ENCODE measurements around the gene IRF7. TPM values are rescaled to one million over a fixed set of nuclear protein-coding genes. Genes with fewer than 3 reads are reported as not detected.
"Not testable (repeated sequence)": the region's sequence is repeated elsewhere in the genome, so short reads cannot be mapped to it uniquely, and the experiment has no call there.

IRF7 gene
- total and polyA plus RNA-seq, 11 donors: 5.5 to 30.6 (median 14.9) TPM

DNA sequence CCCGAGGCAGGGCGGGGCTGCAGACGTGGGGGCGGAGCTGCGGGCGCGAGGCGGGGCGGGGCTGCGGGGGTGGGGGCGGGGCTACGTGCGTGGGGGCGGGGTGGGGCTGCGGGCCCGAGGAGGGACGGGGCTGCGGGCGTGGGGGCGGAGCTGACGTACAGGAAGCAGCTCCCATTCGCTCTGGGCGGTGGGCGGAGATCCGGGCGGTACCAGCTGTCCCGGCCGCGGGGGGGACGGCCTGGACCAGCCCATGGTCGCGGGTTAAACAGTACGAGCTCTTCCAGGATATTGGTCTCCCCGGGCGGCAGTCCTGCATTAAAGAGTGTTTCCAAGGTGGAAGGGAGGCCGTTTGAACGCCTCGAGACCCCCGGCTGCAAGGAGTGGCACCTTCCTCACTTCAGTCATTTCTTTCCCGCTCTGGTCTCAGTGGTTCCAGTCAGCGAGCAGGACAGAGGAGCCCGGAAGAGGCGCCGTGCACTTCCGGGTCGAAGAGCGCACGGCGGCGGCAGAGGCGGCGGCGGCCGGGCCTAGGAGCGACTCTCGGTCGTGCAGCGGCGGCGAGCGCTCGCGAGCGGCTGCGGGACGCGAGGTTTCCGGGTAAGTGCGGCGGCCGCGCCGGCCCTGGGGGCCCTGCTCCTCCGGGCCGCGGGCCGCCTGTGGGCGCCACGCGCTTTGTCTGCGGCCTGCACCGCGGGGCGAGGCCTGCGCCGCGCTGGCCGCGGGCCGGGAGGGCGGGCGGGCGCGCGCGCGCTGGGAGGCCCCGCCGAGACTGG is 39.6 kb downstream of the IRF7 start, which contains the start of gene PHRF1:
Gene PHRF1, plus strand, starts transcription at position 475 of the 773 bp plus-strand sequence. CDS start 5,043 bp downstream, outside the sequence.
- ATAC-seq: peak; percentile 91 to 99 (median 94)
- Histone ChIP-seq H3K4me1 (peaks cover 20 to 57% (median 50%) of the 10 kb centered on the region in 12 donors), H3K4me3 (peak within 1 kb of the TSS; percentile 74 to 99 (median 84)), H3K36me3 (no peaks in the 10 kb centered on the region), H3K9me3 (no peaks in the 10 kb centered on the region), H3K27ac (peak within 1 kb of the TSS; percentile 88 to 98 (median 96)), H3K27me3 (peaks cover 0 to 6% (median 0%) of the 10 kb centered on the region in 9 donors)
- intact Hi-C loops (cut with DNase I): loop anchor here in 2 of 10 donors (5.0 kb wide), 2 partner anchors 36 to 41 kb away; partner anchors contain the start of gene IRF7 (in 1 of the 2)
- TF ChIP-seq, protein P1, sequence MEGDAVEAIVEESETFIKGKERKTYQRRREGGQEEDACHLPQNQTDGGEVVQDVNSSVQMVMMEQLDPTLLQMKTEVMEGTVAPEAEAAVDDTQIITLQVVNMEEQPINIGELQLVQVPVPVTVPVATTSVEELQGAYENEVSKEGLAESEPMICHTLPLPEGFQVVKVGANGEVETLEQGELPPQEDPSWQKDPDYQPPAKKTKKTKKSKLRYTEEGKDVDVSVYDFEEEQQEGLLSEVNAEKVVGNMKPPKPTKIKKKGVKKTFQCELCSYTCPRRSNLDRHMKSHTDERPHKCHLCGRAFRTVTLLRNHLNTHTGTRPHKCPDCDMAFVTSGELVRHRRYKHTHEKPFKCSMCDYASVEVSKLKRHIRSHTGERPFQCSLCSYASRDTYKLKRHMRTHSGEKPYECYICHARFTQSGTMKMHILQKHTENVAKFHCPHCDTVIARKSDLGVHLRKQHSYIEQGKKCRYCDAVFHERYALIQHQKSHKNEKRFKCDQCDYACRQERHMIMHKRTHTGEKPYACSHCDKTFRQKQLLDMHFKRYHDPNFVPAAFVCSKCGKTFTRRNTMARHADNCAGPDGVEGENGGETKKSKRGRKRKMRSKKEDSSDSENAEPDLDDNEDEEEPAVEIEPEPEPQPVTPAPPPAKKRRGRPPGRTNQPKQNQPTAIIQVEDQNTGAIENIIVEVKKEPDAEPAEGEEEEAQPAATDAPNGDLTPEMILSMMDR (IDR thresholded peaks at IDR 0.05): no peak
- peak in 1 of 2 donors; percentile 70 for TF ChIP-seq POLR2A (IDR thresholded peaks at IDR 0.05)
- 0 to 1% (median 1%) methylated on average over 24 to 97 of the region's 99 CpGs for WGBS, 4 donors
- DNase-seq: peak; percentile 97 to 98 (median 97)

DNA sequence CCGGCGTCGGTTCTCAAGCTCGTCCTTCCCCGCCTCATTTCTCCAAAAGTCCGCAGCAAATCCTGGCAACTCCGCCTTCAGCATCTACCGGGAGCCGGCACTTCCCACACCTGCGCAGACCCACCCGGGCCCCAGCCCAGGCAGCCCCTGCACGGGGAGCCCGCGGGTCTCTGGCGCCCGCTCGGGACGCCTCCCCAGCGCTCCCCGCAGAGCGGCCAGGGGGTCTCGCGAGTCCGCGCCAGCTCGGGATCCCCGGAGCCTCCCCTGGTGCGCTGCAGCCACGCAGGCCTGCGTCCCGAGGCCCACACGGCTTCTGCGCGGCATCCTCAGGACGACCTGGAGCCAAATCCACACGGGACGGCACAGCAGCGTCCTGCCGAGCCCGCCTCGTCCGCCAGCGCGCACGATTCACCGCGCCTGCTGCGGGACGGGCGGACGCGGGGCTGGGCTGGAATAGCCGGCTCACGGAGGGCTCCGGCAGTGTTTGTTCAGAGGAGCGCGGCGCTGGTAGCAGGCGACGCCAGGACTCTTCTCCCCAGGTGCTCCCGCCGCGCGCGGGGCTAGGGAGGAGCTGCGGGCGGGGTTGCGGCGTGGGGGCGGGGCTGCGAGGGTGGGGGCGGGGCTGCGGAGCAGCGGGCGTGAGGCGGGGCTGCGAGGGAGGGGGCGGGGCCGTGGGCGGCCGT is 40.3 kb downstream of the IRF7 start:
- peak overlapping the region; percentile 67 to 84 (median 74) for H3K4me3 ChIP-seq
- WGBS, 4 donors: 0 to 2% (median 1%) methylated on average over 18 to 81 of the region's 81 CpGs
- no peaks in the 10 kb centered on the region for H3K36me3 ChIP-seq
- peak in 1 of 2 donors; percentile 25 for TF ChIP-seq POLR2A (IDR thresholded peaks at IDR 0.05)
- TF ChIP-seq, protein P1 (IDR thresholded peaks at IDR 0.05): no peak
- H3K27me3 ChIP-seq: peaks cover 0 to 6% (median 0%) of the 10 kb centered on the region in 9 donors
- ATAC-seq (peak in 2 of 4 donors; percentile 12 to 27), DNase-seq (peak in 2 of 5 donors; percentile 78 to 80)
- H3K9me3 ChIP-seq: no peaks in the 10 kb centered on the region
- peaks cover 20 to 52% (median 45%) of the 10 kb centered on the region in 12 donors for H3K4me1 ChIP-seq
- H3K27ac ChIP-seq: peak overlapping the region in 9 of 12 donors; percentile 26 to 81 (median 60)
- intact Hi-C loops (cut with DNase I): loop anchor here in 2 of 10 donors (5.0 kb wide), 2 partner anchors 37 to 42 kb away; partner anchors contain the start of gene IRF7 (in 1 of the 2)

DNA sequence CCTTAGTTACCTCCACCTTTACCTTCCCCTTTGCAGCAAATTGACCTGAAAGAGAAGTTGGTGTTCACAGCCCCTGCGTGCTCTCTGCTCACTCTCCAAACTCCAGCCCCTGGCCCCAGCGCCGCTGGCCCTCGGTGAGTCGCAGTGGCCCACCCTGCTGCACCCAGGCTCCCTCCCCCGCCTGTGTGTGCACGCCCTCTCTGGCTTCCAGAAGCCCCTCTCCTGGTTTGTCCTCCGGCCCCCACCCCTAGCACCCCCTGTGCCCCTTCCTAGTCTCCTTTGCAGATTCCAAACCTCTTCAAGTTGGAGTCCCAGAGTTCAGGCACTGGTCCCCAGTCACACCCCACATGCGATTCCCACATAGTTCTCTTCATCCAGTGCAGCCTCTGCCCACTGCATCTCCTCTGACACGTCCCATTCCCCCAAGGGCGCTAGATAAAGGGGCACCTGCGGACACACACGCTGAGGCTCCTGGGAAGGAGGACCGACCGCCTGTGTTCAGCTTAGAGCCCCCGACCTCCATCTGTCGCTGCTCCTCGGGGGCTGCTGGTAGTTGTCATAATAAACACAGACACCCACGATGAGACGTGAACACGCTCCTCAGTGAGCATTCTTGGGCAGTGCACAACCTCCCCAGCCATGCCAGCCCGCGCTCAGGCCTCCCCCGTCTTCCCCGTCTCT is 41.0 kb downstream of the IRF7 start:
- no peak for ATAC-seq
- H3K27ac ChIP-seq: peak overlapping the region in 3 of 12 donors; percentile 55 to 75 (median 66)

DNA sequence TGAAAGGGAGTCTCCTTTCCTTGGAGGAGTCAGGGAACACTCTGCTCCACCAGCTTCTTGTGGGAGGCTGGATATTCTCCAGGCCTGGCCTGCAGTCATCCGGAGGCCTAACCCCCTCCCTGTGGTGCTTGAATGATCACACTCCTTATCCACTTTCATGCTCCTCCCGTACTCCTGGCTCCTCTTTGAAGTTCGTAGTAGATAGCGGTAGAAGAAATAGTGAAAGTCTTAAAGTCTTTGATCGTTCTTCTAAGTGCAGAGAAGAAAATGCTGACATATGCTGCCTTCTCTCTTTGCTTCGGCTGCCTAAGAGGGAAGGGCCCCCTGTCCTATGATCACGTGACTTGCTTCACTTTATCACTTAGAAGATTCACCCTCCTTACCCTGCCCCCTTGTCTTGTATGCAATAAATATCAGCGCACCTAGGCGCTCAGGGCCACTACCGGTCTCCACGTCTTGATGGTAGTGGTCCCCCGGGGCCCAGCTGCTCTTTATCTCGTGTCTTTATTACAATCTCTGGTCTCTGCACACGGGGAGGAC is 41.6 kb downstream of the IRF7 start:
- peak overlapping the region in 1 of 12 donors; percentile 44 for H3K27ac ChIP-seq
- intact Hi-C loops (cut with DNase I); DNase-seq; ATAC-seq; H3K27me3 ChIP-seq; H3K36me3 ChIP-seq; H3K9me3 ChIP-seq: not testable (repeated sequence)
- WGBS, 4 donors: 63 to 72% (median 69%) methylated on average over 12 to 14 of the region's 14 CpGs
- H3K4me1 ChIP-seq: peaks cover 10 to 44% (median 40%) of the 10 kb centered on the region in 12 donors
- peak overlapping the region in 1 of 12 donors; percentile 68 for H3K4me3 ChIP-seq

More for the DNA sequence above, 41.0 kb downstream of the IRF7 start:
- Histone ChIP-seq H3K4me1 (peaks cover 17 to 46% (median 40%) of the 10 kb centered on the region in 12 donors), H3K4me3 (peak overlapping the region; percentile 67 to 84 (median 74)), H3K36me3 (no peaks in the 10 kb centered on the region), H3K27me3 (peaks cover 0 to 6% (median 0%) of the 10 kb centered on the region in 9 donors), H3K9me3 (no peaks in the 10 kb centered on the region)
- no peak for DNase-seq
- intact Hi-C loops (cut with DNase I): loop anchor here in 2 of 10 donors (5.0 kb wide), 2 partner anchors 38 to 43 kb away; partner anchors contain the start of gene IRF7 (in 1 of the 2)
- WGBS, 4 donors: 30 to 45% (median 32%) methylated on average over 19 to 25 of the region's 25 CpGs
- TF ChIP-seq POLR2A (IDR thresholded peaks at IDR 0.05): no peak
- TF ChIP-seq, protein P1 (IDR thresholded peaks at IDR 0.05): no peak

Data from heart left ventricle (tissue), 16 donors.